GM12892 (cell line): ENCODE measurements around the gene CPNE4.

Experiments used
- DNase-seq: peaks from one replicate; pipeline ENCODE4 v3.0.0; 2011; ENCODE audit not compliant: insufficient read length
- FAIRE-seq: peaks from 2 replicates; lab custom pipeline; 2011; peaks lifted over from hg19 to GRCh38; lab: Jason Lieb, UNC
- POLR2A ChIP-seq: IDR thresholded peaks from 2 replicates; pipeline ENCODE4 v1.6.1; 2011; ENCODE audit warnings: low read depth, low read length, control low read depth
- POLR2AphosphoS5 ChIP-seq: IDR thresholded peaks from 2 replicates; pipeline ENCODE4 v1.6.1; 2011; ENCODE audit warnings: low read depth, low read length, control low read depth
- TAF1 ChIP-seq: IDR thresholded peaks from 2 replicates; pipeline ENCODE4 v1.6.1; 2011; ENCODE audit warnings: low read depth, mild to moderate bottlenecking, control low read depth, low read length, borderline replicate concordance

The CPNE4 gene

DNA sequence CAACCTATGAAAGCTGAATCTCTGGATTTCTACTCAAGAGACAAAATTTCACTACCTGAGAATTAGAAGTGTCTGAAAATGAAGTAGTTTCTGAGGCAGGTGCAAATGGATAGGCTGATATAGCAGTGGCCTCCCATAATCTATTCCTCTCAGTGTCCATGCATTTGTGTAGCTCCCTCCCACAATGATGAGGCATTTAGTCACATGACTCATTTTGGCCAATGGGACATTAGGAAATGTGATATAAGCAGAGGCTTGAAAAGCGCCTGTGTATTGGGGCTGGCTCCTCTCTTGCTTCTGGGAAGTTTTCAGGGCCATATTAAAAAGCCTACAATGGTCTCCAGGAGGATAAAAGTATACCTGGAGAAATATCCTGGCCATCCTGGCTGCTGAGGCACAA, 452.4 kb downstream of the CPNE4 start:
- TF ChIP-seq POLR2A (no peak), POLR2AphosphoS5 (no peak), TAF1 (no peak)
- DNase-seq (no peak), FAIRE-seq (no peak)

DNA sequence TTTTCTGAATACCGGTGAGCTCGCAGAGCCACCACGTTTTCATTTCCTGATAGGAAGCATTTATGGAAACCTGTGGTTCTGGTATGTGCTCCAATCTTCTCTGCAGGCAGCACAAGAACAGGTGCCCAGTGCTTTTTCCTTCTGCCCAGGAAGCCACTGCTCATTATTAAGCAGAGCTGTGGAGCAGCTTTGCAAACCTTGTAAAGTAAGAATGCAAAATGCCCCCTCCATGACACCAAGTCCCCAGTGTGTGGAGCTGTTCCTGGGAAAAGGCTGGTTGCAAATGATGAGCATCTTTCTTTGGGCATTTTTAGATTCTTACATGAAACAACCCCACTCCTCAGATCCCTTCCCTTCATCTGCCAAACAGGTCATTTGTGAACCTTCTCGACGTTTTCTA, 466.4 kb downstream of the CPNE4 start:
- DNase-seq: no peak

DNA sequence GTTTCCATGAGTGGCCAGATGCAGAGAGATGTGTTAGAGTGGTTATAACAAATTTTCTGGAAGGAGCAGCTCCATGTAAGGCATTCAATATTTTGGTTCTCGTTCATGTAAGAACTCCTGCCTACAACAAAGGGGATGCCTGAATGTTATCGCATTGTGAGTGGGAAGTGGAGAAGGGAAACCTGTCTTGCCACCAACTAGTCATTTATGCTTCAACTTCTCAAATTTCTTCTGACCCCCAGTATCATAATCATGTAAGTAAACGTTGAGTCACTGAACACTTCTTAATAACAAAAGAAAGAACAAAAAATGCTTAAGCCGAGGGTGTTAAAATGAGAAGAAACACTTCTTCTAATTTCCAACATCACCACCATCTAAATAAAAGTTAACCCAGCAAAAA, 470.0 kb downstream of the CPNE4 start:
- no peak for DNase-seq
- no peak for FAIRE-seq
- TF ChIP-seq POLR2A: no peak
- no peak for TF ChIP-seq TAF1
- no peak for TF ChIP-seq POLR2AphosphoS5

More for the DNA sequence above, 466.4 kb downstream of the CPNE4 start:
- no peak for FAIRE-seq
- TF ChIP-seq TAF1 (no peak), POLR2A (no peak), POLR2AphosphoS5 (no peak)

- DNase-seq: no peak
- TF ChIP-seq POLR2A (no peak), POLR2AphosphoS5 (no peak), TAF1 (no peak)
- no peak for FAIRE-seq
Measured at GRCh38 chr3:131561511-131561910, 473.3 kb downstream of the CPNE4 start.

- TF ChIP-seq POLR2AphosphoS5 (no peak), TAF1 (no peak), POLR2A (no peak)
Measured at GRCh38 chr3:131560795-131561194, 474.0 kb downstream of the CPNE4 start.

GRCh38 chr3:131555456-131555855, 479.4 kb downstream of the CPNE4 start:
- TF ChIP-seq POLR2AphosphoS5 (no peak), TAF1 (no peak), POLR2A (no peak)
- FAIRE-seq (no peak), DNase-seq (no peak)

More at GRCh38 chr3:131560795-131561194, 474.0 kb downstream of the CPNE4 start:
- FAIRE-seq: peak; percentile 81
- DNase-seq: no peak

GRCh38 chr3:131553495-131554247, 481.1 kb downstream of the CPNE4 start:
- no peak for TF ChIP-seq POLR2A
- no peak for TF ChIP-seq TAF1
- peak; percentile 2 for DNase-seq
- peak; percentile 86 for FAIRE-seq

- FAIRE-seq (no peak), DNase-seq (no peak)
- no peak for TF ChIP-seq POLR2A
Measured at GRCh38 chr3:131551761-131552160, 483.1 kb downstream of the CPNE4 start.

DNA sequence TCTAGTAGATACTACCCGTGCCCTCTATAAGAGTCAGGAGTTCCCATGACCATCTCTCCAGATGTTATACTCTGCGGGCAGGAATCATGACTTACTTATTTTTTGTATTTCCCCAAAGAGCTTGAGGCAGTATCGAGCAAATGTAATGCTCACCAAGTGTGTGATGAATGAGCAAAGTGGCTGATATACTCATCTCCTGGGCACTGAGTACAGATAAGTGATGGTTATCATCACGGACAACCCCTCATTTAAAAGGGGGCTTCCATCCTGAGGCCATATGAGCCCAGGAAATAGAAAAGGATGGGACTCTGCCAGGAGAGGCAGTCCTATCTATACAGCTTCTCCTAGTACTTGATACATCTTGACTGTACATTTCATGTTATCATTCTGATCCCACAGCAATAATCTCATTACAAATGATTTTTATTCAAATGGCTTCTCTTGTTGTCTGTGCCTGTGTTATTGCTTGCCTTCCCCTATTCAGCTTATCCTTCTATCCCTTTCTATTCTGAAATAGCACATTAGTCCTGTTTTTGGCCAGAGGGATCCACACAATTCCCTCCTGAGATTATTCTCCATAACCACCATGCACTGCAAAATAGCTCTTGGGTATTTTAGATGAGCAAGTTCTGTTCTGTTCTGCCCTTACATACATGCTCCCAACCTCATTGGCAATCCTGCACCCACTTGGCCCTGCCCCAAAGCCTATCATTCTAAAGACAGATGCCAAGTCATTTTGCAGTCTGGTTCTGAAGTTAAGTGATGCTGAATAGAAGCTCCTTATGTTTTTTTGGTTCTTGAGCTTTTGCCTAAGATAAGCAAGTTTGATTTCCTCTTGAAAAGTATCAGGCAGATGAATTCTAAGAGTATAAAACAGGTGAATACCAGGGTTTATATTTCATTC, 484.0 kb downstream of the CPNE4 start:
- TF ChIP-seq POLR2AphosphoS5: no peak
- no peak for TF ChIP-seq TAF1
- no peak for DNase-seq
- FAIRE-seq: no peak

DNA sequence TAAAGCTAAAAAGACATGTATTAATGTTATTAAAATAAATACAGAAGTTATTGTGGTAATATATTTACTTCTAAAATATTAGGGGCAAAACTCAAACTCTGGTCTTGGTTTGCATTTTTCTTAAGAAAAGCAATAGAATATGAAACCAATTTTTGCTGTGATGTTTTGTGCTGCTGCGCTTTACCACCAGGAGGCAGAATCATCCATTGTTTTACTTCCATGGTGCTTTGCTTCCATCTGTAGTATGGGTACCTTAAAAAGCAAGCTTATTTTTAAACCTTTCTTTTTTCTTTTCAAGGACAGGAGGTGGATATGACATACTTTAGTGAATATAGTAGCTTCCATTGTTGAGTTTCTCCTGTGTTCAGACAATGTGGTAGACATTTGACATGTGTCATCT, 485.5 kb downstream of the CPNE4 start:
- no peak for DNase-seq
- TF ChIP-seq POLR2A: no peak
- no peak for TF ChIP-seq POLR2AphosphoS5
- TF ChIP-seq TAF1: no peak
- FAIRE-seq: no peak

GRCh38 chr3:131547585-131547984, 487.2 kb downstream of the CPNE4 start:
- no peak for FAIRE-seq
- no peak for DNase-seq
- no peak for TF ChIP-seq POLR2AphosphoS5
- no peak for TF ChIP-seq POLR2A

DNA sequence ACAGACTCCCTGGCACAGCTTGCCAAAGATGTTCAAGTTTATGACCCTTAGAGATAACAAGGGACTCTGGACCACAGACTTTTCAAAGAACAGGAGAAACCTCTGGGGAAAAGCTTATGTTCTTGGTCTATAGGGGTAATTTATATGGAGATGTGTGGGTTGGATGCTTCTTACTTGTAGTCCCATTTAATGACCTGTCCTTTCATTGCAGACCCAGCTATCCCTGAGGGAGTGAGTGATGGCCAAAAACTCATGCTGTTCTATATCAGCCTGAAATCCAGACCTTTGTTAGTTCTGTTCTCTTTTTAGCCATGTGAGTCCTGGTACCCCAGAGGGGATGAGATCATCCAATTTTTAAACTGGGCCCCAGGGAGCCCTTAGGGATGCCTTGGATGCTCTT, 488.4 kb downstream of the CPNE4 start:
- no peak for FAIRE-seq
- DNase-seq: no peak
- TF ChIP-seq TAF1: no peak
- no peak for TF ChIP-seq POLR2AphosphoS5
- no peak for TF ChIP-seq POLR2A
